PFSK-1 (cell line): Measurements from ENCODE around the gene TJAP1.

Experiments used
- FOXP2 ChIP-seq: optimal IDR thresholded peaks from 2 replicates; pipeline ENCODE3; 2011; ENCODE audit warnings: borderline replicate concordance, control low read depth, inconsistent platforms; ENCODE audit not compliant: insufficient read depth; ENCODE audit errors: extremely low read length, extremely low read depth
- POLR2AphosphoS5 ChIP-seq: IDR thresholded peaks from 2 replicates; pipeline ENCODE4 v1.6.1; 2012; ENCODE audit warnings: low read depth, mild to moderate bottlenecking, control low read depth, low read length, moderate library complexity
- REST ChIP-seq, 2 experiments: IDR thresholded peaks; 2 replicates each; pipeline versions ENCODE4 v1.6.1 to v1.8.0; 2011 to 2012; ENCODE audit warnings: low read depth in 2 of 2, low read length in 2 of 2, control low read depth in 1 of 2, inconsistent platforms in 1 of 2, mild to moderate bottlenecking in 1 of 2, moderate library complexity in 1 of 2; ENCODE audit not compliant: insufficient read depth in 1 of 2
- SIN3A ChIP-seq: IDR thresholded peaks from 2 replicates; pipeline ENCODE4 v1.6.1; 2012; ENCODE audit warnings: mild to moderate bottlenecking, low read length, moderate library complexity, borderline replicate concordance; ENCODE audit not compliant: insufficient read depth
- TAF1 ChIP-seq: IDR thresholded peaks from 2 replicates; pipeline ENCODE4 v1.6.1; 2012; ENCODE audit warnings: low read length, control low read depth, borderline replicate concordance; ENCODE audit not compliant: insufficient read depth

The TJAP1 gene

GRCh38 chr6:43436577-43437282 lies 40.6 kb upstream of the TJAP1 start:
- TF ChIP-seq POLR2AphosphoS5 (no peak), FOXP2 (no peak), REST (IDR thresholded peaks at IDR 0.05; ENCODE audit: insufficient read depth in 1 of 2, low read depth in 2 of 2, low read length in 2 of 2) (no peak), SIN3A (no peak), TAF1 (no peak)

DNA sequence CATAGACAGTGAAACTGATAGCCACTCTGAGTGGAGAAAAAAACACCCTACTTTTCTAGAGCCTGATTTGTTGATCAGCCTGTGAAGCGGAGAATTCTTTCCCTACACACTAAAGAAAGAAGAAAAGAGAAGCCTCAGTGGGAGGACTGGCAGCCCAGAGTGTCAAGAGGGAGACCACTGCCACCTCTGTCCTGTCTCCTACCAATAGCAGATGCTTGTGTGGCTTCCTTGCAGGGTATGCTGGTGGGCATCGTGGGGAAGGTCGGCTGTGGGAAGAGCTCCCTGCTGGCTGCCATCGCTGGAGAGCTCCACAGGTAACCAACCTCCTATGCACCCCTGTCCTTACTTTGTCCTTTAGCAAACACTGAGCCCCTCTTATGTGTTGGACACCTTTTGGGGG lies 39.7 kb upstream of the TJAP1 start:
- TF ChIP-seq FOXP2 (no peak), POLR2AphosphoS5 (no peak), TAF1 (no peak), SIN3A (no peak), REST (IDR thresholded peaks at IDR 0.05; ENCODE audit: insufficient read depth in 1 of 2, low read depth in 2 of 2, low read length in 2 of 2) (no peak)

GRCh38 chr6:43442935-43443334 lies 34.4 kb upstream of the TJAP1 start:
- TF ChIP-seq SIN3A = no peak
- no peak for TF ChIP-seq POLR2AphosphoS5
- no peak for TF ChIP-seq TAF1
- TF ChIP-seq REST (IDR thresholded peaks at IDR 0.05; ENCODE audit: insufficient read depth in 1 of 2, low read depth in 2 of 2, low read length in 2 of 2) = no peak
- no peak for TF ChIP-seq FOXP2

GRCh38 chr6:43444036-43444435 lies 33.3 kb upstream of the TJAP1 start:
- TF ChIP-seq POLR2AphosphoS5 = no peak
- TF ChIP-seq TAF1 = no peak
- TF ChIP-seq FOXP2 = no peak
- TF ChIP-seq SIN3A = no peak
- no peak for TF ChIP-seq REST (IDR thresholded peaks at IDR 0.05; ENCODE audit: insufficient read depth in 1 of 2, low read depth in 2 of 2, low read length in 2 of 2)

GRCh38 chr6:43444582-43444981 lies 32.8 kb upstream of the TJAP1 start:
- TF ChIP-seq POLR2AphosphoS5 = no peak
